GM10847 (cell line): ENCODE data around the gene LRRC25.
A peak's percentile ranks its signal among the peaks of the same experiment; 100 is the strongest.

Experiments
- POLR2A ChIP-seq: IDR thresholded peaks from 2 replicates; pipeline ENCODE4 v1.6.1; 2011; ENCODE audit not compliant: insufficient read length; ENCODE audit errors: extremely low read depth

Gene LRRC25

GRCh38 chr19:18439025-18439909 lies 41.8 kb upstream of the LRRC25 start:
- no peak for TF ChIP-seq POLR2A

GRCh38 chr19:18438331-18439024 lies 41.1 kb upstream of the LRRC25 start:
- no peak for TF ChIP-seq POLR2A

- TF ChIP-seq POLR2A = no peak
Measured at GRCh38 chr19:18437491-18438330, 40.3 kb upstream of the LRRC25 start, which contains the start of gene ISYNA1. TSS of gene ISYNA1 (minus strand) at chr19:18438133. CDS start at chr19:18437979, 154 bp downstream.

- no peak for TF ChIP-seq POLR2A
Measured at GRCh38 chr19:18436671-18437490, 39.5 kb upstream of the LRRC25 start.

- no peak for TF ChIP-seq POLR2A
Measured at GRCh38 chr19:18435842-18436670, 38.6 kb upstream of the LRRC25 start.

GRCh38 chr19:18435178-18435841 lies 37.9 kb upstream of the LRRC25 start:
- TF ChIP-seq POLR2A = no peak

GRCh38 chr19:18434411-18435175 lies 37.2 kb upstream of the LRRC25 start:
- no peak for TF ChIP-seq POLR2A

- no peak for TF ChIP-seq POLR2A
Measured at GRCh38 chr19:18433735-18434398, 36.4 kb upstream of the LRRC25 start.

GRCh38 chr19:18433015-18433691 lies 35.7 kb upstream of the LRRC25 start:
- TF ChIP-seq POLR2A = peak; percentile 58

- no peak for TF ChIP-seq POLR2A
Measured at GRCh38 chr19:18432275-18433014, 35.0 kb upstream of the LRRC25 start.
